Erythroblast (primary cell): ENCODE data around the gene AGBL4.

Experiments
- GATA1 ChIP-seq: IDR thresholded peaks from 2 replicates; pipeline ENCODE4 v1.6.1; 2011; ENCODE audit warnings: low read depth, mild to moderate bottlenecking, control low read depth, low read length, moderate library complexity
- POLR2A ChIP-seq: IDR thresholded peaks from 2 replicates; pipeline ENCODE4 v1.6.1; 2011; ENCODE audit warnings: mild to moderate bottlenecking, low read length

DNA sequence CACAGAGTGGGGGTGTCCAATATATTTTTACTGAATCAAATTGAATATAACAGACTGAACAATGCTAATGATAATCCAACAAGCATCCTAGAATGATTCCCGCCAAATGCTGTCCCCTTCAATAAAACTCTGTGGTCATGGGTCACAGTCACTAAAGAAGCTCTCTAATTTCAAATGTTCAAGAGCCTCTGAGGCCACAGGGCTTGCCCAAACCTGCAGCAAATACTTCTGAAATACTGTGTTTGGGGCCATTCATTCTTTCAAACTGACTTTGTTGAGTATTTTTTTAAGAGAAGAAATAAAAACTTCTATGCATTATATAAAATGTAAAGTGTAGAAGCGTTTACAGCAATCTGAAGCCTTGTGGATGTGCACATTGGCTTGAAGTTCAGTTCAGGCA is 1239.5 kb downstream of the AGBL4 start:
- TF ChIP-seq POLR2A, result no peak
- no peak for TF ChIP-seq GATA1
